ENCODE data around the gene MIPOL1. TPM values are rescaled to one million over a fixed set of nuclear protein-coding genes. Genes with fewer than 3 reads are reported as not detected.
"Not testable (repeated sequence)": the region's sequence is repeated elsewhere in the genome, so short reads cannot be mapped to it uniquely, and the experiment has no call there.

Gene MIPOL1
- total and polyA plus RNA-seq, 2 donors (not counting 3 experiments of a cell fraction or from before 2014, with no cell fraction given) = 3.4 to 33.5 TPM

DNA sequence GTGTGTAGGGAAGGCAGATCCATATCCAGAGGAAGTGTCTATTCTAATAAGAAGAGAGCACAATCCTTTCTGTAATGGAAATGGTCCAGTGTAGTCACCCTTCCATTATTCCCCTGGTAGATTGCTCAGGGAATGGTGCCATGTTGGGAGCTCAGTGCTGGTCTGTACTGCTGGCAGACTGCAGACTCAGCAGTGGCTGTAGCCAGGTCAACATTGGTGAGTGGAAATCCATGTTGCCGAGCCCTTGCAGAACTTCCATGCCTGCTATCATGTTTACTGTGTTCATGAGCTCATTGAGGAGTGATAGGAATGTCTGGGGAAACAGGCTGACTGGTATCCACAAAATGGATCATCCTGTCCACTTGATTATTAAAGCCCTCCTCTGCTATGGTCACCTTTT lies 128.7 kb downstream of the MIPOL1 start:
- H3K27me3 ChIP-seq (ENCODE audit: control insufficient read depth in 2 of 2, insufficient read depth in 2 of 2, low read length in 2 of 2) = no peaks in the 10 kb centered on the region
- no peak overlapping the region for H3K4me2 ChIP-seq (ENCODE audit: insufficient read depth, low read length)
- no peak overlapping the region for H3K9ac ChIP-seq (replicated peaks; ENCODE audit: extremely low read depth, insufficient read depth, low read length)
- DNase-seq (ENCODE audit: low read depth, low spot score) (no peak), FAIRE-seq (no peak)
- ChIA-PET POLR2A (no interaction called here), CTCF (no interaction called here)
- no peak overlapping the region for H3K27ac ChIP-seq (ENCODE audit: insufficient read depth, low read depth, low read length)
- H3K79me2 ChIP-seq (ENCODE audit: control insufficient read depth, insufficient read depth, low read length) = no peaks in the 10 kb centered on the region
- no peaks in the 10 kb centered on the region for H3K9me3 ChIP-seq (replicated peaks; ENCODE audit: control insufficient read depth, insufficient read depth, low read length)
- intact Hi-C loops (cut with micrococcal nuclease) = no loop called here
- H3K4me1 ChIP-seq (ENCODE audit: control insufficient read depth, extremely low read depth, insufficient read depth, low read length) = peaks cover 7% of the 10 kb centered on the region
- TF ChIP-seq JUN (IDR thresholded peaks at IDR 0.05; ENCODE audit: borderline replicate concordance, insufficient read depth, insufficient read length, low read depth) (no peak), GATA2 (IDR thresholded peaks at IDR 0.05; ENCODE audit: insufficient read depth, insufficient read length, low read depth, low read length) (no peak), MYC (IDR thresholded peaks at IDR 0.05; ENCODE audit: low read depth, low read length) (no peak), FOS (IDR thresholded peaks at IDR 0.05; ENCODE audit: borderline replicate concordance, insufficient read depth, low read length) (no peak), EZH2 (IDR thresholded peaks at IDR 0.05; ENCODE audit: borderline replicate concordance, low read depth, low read length, severe bottlenecking) (no peak), POLR2AphosphoS5 (IDR thresholded peaks at IDR 0.05; ENCODE audit: insufficient read depth, low read depth, low read length) (no peak), POLR2A (IDR thresholded peaks at IDR 0.05; ENCODE audit: low read depth, low read length) (no peak)
- TF ChIP-seq, protein P1, sequence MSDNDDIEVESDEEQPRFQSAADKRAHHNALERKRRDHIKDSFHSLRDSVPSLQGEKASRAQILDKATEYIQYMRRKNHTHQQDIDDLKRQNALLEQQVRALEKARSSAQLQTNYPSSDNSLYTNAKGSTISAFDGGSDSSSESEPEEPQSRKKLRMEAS (IDR thresholded peaks at IDR 0.05; ENCODE audit: insufficient read depth, insufficient read length) = no peak
- TF ChIP-seq, protein P2, sequence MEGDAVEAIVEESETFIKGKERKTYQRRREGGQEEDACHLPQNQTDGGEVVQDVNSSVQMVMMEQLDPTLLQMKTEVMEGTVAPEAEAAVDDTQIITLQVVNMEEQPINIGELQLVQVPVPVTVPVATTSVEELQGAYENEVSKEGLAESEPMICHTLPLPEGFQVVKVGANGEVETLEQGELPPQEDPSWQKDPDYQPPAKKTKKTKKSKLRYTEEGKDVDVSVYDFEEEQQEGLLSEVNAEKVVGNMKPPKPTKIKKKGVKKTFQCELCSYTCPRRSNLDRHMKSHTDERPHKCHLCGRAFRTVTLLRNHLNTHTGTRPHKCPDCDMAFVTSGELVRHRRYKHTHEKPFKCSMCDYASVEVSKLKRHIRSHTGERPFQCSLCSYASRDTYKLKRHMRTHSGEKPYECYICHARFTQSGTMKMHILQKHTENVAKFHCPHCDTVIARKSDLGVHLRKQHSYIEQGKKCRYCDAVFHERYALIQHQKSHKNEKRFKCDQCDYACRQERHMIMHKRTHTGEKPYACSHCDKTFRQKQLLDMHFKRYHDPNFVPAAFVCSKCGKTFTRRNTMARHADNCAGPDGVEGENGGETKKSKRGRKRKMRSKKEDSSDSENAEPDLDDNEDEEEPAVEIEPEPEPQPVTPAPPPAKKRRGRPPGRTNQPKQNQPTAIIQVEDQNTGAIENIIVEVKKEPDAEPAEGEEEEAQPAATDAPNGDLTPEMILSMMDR (IDR thresholded peaks at IDR 0.05; ENCODE audit: extremely low read depth in 1 of 2, insufficient read depth in 1 of 2, low read depth in 1 of 2, low read length in 2 of 2) = no peak
- no peaks in the 10 kb centered on the region for H3K36me3 ChIP-seq (ENCODE audit: control insufficient read depth in 2 of 2, extremely low read depth in 1 of 2, insufficient read depth in 2 of 2, low read length in 2 of 2)
- dilution Hi-C loops (cut with MboI; ENCODE audit: extremely low pct_ligation_motif_present, low sequenced_read_pairs) = no loop called here
- H3K4me3 ChIP-seq (replicated peaks in 1 of 3; ENCODE audit: insufficient read depth in 1 of 3, low read depth in 1 of 3, low read length in 3 of 3) = no peak overlapping the region
- no TSS peak for BruUV-seq (replicated peaks)
- no peaks in the 10 kb centered on the region for H4K20me1 ChIP-seq (replicated peaks; ENCODE audit: control insufficient read depth, extremely low read depth, insufficient read depth, low read length)
- no peak overlapping the region for H2AFZ ChIP-seq (ENCODE audit: low read depth, low read length)
- H3K9me1 ChIP-seq (replicated peaks; ENCODE audit: control insufficient read depth, extremely low read depth, insufficient read depth, low read length) = no peaks in the 10 kb centered on the region

DNA sequence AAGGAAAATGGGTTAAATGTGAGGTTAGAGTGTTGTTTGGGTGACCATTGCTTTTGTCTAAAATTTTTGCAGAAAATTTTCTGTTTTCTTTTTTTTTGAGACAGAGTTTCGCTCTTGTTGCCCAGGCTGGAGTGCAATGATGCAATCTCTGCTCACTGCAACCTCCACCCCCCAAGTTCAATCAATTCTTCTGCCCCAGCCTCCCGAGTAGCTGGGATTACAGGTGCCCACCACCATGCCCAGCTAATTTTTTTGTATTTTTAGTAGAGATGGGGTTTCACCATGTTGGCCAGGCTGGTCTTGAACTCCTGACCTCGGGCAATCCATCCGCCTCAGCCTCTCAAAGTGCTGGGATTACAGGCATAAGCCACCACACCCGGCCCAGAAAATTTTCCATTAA lies 130.2 kb downstream of the MIPOL1 start:
- H3K4me2 ChIP-seq (ENCODE audit: insufficient read depth, low read length); H3K36me3 ChIP-seq (ENCODE audit: control insufficient read depth in 2 of 2, extremely low read depth in 1 of 2, insufficient read depth in 2 of 2, low read length in 2 of 2); FAIRE-seq; H2AFZ ChIP-seq (ENCODE audit: low read depth, low read length); BruUV-seq (replicated peaks); intact Hi-C loops (cut with micrococcal nuclease); H3K9ac ChIP-seq (replicated peaks; ENCODE audit: extremely low read depth, insufficient read depth, low read length); dilution Hi-C loops (cut with MboI; ENCODE audit: extremely low pct_ligation_motif_present, low sequenced_read_pairs); H3K4me3 ChIP-seq (replicated peaks in 1 of 3; ENCODE audit: insufficient read depth in 1 of 3, low read depth in 1 of 3, low read length in 3 of 3); POLR2A ChIA-PET; H3K27me3 ChIP-seq (ENCODE audit: control insufficient read depth in 2 of 2, insufficient read depth in 2 of 2, low read length in 2 of 2); H3K9me3 ChIP-seq (replicated peaks; ENCODE audit: control insufficient read depth, insufficient read depth, low read length); H4K20me1 ChIP-seq (replicated peaks; ENCODE audit: control insufficient read depth, extremely low read depth, insufficient read depth, low read length); H3K79me2 ChIP-seq (ENCODE audit: control insufficient read depth, insufficient read depth, low read length); H3K9me1 ChIP-seq (replicated peaks; ENCODE audit: control insufficient read depth, extremely low read depth, insufficient read depth, low read length); DNase-seq (ENCODE audit: low read depth, low spot score); H3K4me1 ChIP-seq (ENCODE audit: control insufficient read depth, extremely low read depth, insufficient read depth, low read length); H3K27ac ChIP-seq (ENCODE audit: insufficient read depth, low read depth, low read length): not testable (repeated sequence)
- CTCF ChIA-PET = interaction anchor here (1.3 kb wide), 1 partner anchor 98 kb away, joined by 3 read pairs; no protein-coding TSS in a partner anchor
